SK-N-SH treated with all-trans-retinoic acid at 6 μM for 48 hours (cell line): ENCODE data around the gene MAGED2.

Experiments used
- ARNTL ChIP-seq: fragments of 450-650 bp; formaldehyde crosslinking; IDR thresholded peaks from 2 replicates; pipeline ENCODE4 v1.5.0; 2020; ENCODE audit warnings: low read depth, mild to moderate bottlenecking, moderate library complexity, borderline replicate concordance
- CSDC2 ChIP-seq: fragments of 250-450 bp; sonication (Bioruptor Pico); IDR thresholded peaks from 2 replicates; pipeline ENCODE4 v1.5.0; 2020; ENCODE audit warnings: mild to moderate bottlenecking, moderate library complexity
- PPARA ChIP-seq: fragments of 250-450 bp; sonication (Bioruptor Pico); IDR thresholded peaks from 2 replicates; pipeline ENCODE4 v1.5.0; 2020; ENCODE audit warnings: mild to moderate bottlenecking, borderline replicate concordance
- RARB ChIP-seq: fragments of 250-450 bp; sonication (Bioruptor Pico); IDR thresholded peaks from 2 replicates; pipeline ENCODE4 v1.8.0; 2021; ENCODE audit warnings: mild to moderate bottlenecking, moderate library complexity
- TCF4 ChIP-seq: fragments of 250-450 bp; sonication (Bioruptor Pico); IDR thresholded peaks from 2 replicates; pipeline ENCODE4 v1.8.0; 2021; ENCODE audit warnings: mild to moderate bottlenecking, moderate library complexity, borderline replicate concordance
- TOX ChIP-seq: fragments of 250-450 bp; sonication (Bioruptor Pico); IDR thresholded peaks from 2 replicates; pipeline ENCODE4 v1.8.0; 2021; ENCODE audit warnings: mild to moderate bottlenecking, moderate library complexity, borderline replicate concordance
- ZC3H10 ChIP-seq: fragments of 250-450 bp; sonication (Bioruptor Pico); IDR thresholded peaks from 2 replicates; pipeline ENCODE4 v1.5.1; 2021; ENCODE audit warnings: mild to moderate bottlenecking, moderate library complexity
- ZFP3 ChIP-seq: fragments of 250-450 bp; sonication (Bioruptor Pico); IDR thresholded peaks from 2 replicates; pipeline ENCODE4 v1.5.0; 2020; ENCODE audit warnings: mild to moderate bottlenecking, moderate library complexity
- ZFP30 ChIP-seq: fragments of 450-650 bp; formaldehyde crosslinking; IDR thresholded peaks from 2 replicates; pipeline ENCODE4 v1.5.0; 2022; ENCODE audit warnings: mild to moderate bottlenecking, moderate library complexity
- TF ChIP-seq, protein P1 (sequence below): fragments of 250-450 bp; sonication (Bioruptor Pico); IDR thresholded peaks from 2 replicates; pipeline ENCODE4 v1.5.1; 2021; ENCODE audit warnings: mild to moderate bottlenecking, moderate library complexity
- TF ChIP-seq, protein P2 (sequence below): fragments of 250-450 bp; sonication (Bioruptor Pico); IDR thresholded peaks from 2 replicates; pipeline ENCODE4 v1.5.0; 2020; ENCODE audit warnings: mild to moderate bottlenecking, moderate library complexity
- TF ChIP-seq, protein P3 (sequence below): fragments of 250-450 bp; sonication (Bioruptor Pico); IDR thresholded peaks from 2 replicates; pipeline ENCODE4 v1.8.0; 2020; ENCODE audit warnings: mild to moderate bottlenecking, moderate library complexity, borderline replicate concordance
- TF ChIP-seq, protein P4 (sequence below): fragments of 250-450 bp; sonication (Bioruptor Pico); IDR thresholded peaks from 2 replicates; pipeline ENCODE4 v1.5.1; 2020; ENCODE audit warnings: low read depth, mild to moderate bottlenecking, moderate library complexity

DNA sequence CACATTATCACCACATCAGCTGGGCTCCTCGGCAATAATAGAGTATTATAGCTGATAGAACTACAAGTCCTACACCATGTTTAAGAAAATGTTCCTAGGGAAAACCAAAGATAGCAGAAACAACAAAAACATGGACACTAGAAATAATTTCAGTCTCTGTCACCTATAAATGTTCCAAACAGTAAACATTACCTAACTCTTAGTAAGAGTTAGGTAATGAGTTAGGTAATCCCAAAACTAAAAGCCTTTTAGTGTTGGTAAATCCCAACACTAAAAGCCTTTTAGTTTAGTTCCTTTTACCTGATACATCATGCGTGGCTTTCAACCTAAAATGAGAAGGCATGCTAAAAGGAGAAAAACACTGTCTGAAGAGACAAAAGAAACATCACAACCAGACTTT is 35.5 kb downstream of the MAGED2 start:
- TF ChIP-seq PPARA (CRISPR knock-in tag) = no peak
- TF ChIP-seq, protein P1, sequence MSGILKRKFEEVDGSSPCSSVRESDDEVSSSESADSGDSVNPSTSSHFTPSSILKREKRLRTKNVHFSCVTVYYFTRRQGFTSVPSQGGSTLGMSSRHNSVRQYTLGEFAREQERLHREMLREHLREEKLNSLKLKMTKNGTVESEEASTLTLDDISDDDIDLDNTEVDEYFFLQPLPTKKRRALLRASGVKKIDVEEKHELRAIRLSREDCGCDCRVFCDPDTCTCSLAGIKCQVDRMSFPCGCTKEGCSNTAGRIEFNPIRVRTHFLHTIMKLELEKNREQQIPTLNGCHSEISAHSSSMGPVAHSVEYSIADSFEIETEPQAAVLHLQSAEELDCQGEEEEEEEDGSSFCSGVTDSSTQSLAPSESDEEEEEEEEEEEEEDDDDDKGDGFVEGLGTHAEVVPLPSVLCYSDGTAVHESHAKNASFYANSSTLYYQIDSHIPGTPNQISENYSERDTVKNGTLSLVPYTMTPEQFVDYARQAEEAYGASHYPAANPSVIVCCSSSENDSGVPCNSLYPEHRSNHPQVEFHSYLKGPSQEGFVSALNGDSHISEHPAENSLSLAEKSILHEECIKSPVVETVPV (CRISPR knock-in tag) = no peak
- TF ChIP-seq, protein P2, sequence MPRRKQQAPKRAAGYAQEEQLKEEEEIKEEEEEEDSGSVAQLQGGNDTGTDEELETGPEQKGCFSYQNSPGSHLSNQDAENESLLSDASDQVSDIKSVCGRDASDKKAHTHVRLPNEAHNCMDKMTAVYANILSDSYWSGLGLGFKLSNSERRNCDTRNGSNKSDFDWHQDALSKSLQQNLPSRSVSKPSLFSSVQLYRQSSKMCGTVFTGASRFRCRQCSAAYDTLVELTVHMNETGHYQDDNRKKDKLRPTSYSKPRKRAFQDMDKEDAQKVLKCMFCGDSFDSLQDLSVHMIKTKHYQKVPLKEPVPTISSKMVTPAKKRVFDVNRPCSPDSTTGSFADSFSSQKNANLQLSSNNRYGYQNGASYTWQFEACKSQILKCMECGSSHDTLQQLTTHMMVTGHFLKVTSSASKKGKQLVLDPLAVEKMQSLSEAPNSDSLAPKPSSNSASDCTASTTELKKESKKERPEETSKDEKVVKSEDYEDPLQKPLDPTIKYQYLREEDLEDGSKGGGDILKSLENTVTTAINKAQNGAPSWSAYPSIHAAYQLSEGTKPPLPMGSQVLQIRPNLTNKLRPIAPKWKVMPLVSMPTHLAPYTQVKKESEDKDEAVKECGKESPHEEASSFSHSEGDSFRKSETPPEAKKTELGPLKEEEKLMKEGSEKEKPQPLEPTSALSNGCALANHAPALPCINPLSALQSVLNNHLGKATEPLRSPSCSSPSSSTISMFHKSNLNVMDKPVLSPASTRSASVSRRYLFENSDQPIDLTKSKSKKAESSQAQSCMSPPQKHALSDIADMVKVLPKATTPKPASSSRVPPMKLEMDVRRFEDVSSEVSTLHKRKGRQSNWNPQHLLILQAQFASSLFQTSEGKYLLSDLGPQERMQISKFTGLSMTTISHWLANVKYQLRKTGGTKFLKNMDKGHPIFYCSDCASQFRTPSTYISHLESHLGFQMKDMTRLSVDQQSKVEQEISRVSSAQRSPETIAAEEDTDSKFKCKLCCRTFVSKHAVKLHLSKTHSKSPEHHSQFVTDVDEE = no peak
- TF ChIP-seq ZC3H10 = no peak
- no peak for TF ChIP-seq TOX (CRISPR knock-in tag)
- no peak for TF ChIP-seq ZFP30 (CRISPR knock-in tag)
- no peak for TF ChIP-seq RARB
- TF ChIP-seq, protein P3, sequence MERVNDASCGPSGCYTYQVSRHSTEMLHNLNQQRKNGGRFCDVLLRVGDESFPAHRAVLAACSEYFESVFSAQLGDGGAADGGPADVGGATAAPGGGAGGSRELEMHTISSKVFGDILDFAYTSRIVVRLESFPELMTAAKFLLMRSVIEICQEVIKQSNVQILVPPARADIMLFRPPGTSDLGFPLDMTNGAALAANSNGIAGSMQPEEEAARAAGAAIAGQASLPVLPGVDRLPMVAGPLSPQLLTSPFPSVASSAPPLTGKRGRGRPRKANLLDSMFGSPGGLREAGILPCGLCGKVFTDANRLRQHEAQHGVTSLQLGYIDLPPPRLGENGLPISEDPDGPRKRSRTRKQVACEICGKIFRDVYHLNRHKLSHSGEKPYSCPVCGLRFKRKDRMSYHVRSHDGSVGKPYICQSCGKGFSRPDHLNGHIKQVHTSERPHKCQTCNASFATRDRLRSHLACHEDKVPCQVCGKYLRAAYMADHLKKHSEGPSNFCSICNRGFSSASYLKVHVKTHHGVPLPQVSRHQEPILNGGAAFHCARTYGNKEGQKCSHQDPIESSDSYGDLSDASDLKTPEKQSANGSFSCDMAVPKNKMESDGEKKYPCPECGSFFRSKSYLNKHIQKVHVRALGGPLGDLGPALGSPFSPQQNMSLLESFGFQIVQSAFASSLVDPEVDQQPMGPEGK (CRISPR knock-in tag) = no peak
- TF ChIP-seq CSDC2 (CRISPR knock-in tag) = no peak
- TF ChIP-seq, protein P4, sequence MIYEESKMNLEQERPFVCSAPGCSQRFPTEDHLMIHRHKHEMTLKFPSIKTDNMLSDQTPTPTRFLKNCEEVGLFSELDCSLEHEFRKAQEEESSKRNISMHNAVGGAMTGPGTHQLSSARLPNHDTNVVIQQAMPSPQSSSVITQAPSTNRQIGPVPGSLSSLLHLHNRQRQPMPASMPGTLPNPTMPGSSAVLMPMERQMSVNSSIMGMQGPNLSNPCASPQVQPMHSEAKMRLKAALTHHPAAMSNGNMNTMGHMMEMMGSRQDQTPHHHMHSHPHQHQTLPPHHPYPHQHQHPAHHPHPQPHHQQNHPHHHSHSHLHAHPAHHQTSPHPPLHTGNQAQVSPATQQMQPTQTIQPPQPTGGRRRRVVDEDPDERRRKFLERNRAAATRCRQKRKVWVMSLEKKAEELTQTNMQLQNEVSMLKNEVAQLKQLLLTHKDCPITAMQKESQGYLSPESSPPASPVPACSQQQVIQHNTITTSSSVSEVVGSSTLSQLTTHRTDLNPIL = no peak
- no peak for TF ChIP-seq ARNTL
- TF ChIP-seq TCF4 = no peak
- TF ChIP-seq ZFP3 (CRISPR knock-in tag) = no peak
